GM12801 (cell line): Measurements from ENCODE around the gene TRIM61.

Experiments
- CTCF ChIP-seq: IDR thresholded peaks from one replicate; pipeline ENCODE4 v1.5.1; 2011; ENCODE audit warnings: control low read depth; ENCODE audit not compliant: insufficient read length; ENCODE audit errors: extremely low read depth

TRIM61 gene

GRCh38 chr4:164924670-164925238 is 52.7 kb downstream of the TRIM61 start:
- TF ChIP-seq CTCF: no peak

- no peak for TF ChIP-seq CTCF
These were observed 58.5 kb downstream of the TRIM61 start for GRCh38 chr4:164918956-164919355.
